HFF-Myc (cell line): ENCODE measurements around the gene ZSWIM6.

ENCODE experiments used
- DNase-seq: peaks from one replicate; pipeline ENCODE4 v3.0.0-alpha.2; 2011; ENCODE audit warnings: low read depth; ENCODE audit errors: extremely low read depth
- H3K4me3 ChIP-seq: replicated peaks from 2 replicates; pipeline ENCODE4 v1.5.1; 2011; ENCODE audit warnings: low read depth, mild to moderate bottlenecking, control low read depth, low read length
- TF ChIP-seq, protein P1 (sequence below): IDR thresholded peaks from 2 replicates; pipeline ENCODE4 v1.5.1; 2012; ENCODE audit warnings: mild to moderate bottlenecking, low read depth, low read length, control low read depth; ENCODE audit errors: missing control alignments

ZSWIM6 gene

DNA sequence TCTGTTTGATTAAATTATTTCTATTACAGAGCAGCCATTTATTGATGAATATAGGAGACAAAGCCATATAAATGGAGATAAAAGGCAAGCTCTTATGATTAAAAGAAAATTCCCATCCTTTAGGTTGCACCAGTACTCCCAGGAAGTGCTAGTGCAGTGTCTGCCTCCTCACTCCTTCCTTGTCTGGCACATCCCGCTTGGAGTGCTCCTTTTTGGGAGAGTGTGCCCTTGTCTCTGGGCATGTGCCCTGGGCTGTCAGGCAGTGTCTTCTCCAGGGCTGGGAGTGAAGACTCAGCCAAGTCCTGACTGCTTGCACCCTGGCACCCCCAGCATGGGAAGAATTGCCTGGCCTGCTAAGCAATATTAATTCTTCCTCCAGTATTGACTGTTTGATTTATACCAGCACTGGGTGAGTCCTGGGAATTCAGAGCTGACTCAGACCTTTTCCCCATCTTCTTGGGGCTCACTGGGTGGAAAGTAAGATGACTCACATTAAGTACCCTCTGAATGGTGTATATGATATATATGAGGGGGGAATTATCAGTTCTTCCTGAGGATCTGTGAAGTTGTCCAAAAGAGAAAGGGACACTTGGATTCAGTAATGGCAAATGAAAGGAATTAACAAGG lies 62.1 kb downstream of the ZSWIM6 start:
- H3K4me3 ChIP-seq: no peak overlapping the region
- TF ChIP-seq, protein P1, sequence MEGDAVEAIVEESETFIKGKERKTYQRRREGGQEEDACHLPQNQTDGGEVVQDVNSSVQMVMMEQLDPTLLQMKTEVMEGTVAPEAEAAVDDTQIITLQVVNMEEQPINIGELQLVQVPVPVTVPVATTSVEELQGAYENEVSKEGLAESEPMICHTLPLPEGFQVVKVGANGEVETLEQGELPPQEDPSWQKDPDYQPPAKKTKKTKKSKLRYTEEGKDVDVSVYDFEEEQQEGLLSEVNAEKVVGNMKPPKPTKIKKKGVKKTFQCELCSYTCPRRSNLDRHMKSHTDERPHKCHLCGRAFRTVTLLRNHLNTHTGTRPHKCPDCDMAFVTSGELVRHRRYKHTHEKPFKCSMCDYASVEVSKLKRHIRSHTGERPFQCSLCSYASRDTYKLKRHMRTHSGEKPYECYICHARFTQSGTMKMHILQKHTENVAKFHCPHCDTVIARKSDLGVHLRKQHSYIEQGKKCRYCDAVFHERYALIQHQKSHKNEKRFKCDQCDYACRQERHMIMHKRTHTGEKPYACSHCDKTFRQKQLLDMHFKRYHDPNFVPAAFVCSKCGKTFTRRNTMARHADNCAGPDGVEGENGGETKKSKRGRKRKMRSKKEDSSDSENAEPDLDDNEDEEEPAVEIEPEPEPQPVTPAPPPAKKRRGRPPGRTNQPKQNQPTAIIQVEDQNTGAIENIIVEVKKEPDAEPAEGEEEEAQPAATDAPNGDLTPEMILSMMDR: no peak
- DNase-seq: no peak

DNA sequence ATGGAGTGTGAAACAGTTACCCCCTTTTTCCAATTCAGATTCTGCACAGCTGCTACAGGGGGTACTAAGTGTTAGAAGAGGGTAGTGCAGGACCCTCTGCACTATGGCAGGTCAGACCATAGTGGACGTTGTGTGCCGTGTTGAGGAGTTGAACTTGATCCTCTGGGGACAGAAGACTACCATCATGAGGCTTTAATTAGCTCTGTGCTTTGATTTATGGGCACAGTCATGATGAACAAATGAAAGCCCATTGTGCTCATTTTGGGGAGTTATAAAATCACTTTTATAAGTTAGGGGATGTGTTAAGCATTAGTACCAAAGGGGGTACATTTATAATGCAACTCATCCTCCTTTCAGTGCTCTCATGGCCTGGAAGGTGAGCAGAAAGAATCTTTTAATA lies 62.7 kb downstream of the ZSWIM6 start:
- TF ChIP-seq, protein P1: no peak
- DNase-seq: no peak
- no peak overlapping the region for H3K4me3 ChIP-seq

DNA sequence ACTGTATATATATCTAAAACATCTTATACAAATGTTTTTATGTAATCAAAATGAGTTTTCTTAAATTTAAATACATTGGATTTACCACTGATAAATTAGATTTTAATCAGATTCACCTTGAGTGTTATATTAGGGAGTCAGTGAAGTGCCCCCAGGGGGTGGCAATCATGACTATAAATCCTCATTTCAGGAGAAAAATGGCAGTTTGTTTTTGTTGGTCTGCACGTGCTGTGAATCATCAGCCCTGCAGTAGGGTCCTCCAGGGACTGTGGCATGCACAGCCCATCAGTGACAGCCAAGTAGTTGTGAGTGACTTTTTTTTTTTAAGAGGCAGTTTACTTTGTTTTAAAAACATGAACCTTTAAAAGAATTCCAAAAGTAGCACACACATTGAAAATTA lies 65.2 kb downstream of the ZSWIM6 start:
- TF ChIP-seq, protein P1: no peak
- no peak overlapping the region for H3K4me3 ChIP-seq
- DNase-seq: no peak

DNA sequence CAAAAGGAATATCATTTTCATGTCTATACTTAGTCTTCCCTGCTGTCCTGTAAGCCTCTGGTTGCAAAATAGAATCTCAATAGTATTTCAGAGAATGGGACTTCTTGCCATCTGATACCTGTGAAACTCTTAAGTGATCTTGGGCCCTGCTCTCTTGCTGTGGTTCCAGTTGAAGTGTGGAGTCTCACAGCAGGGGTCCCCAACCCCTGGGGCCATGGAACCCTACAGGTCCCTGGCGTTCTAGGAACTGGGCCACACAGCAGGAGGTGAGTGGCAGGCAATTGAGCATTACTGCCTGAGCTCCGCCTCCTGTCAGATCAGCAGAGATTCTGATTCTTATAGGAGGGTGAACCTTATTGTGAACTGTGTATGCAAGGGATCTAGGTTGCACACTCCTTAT lies 65.9 kb downstream of the ZSWIM6 start:
- H3K4me3 ChIP-seq: no peak overlapping the region
- TF ChIP-seq, protein P1: no peak
- DNase-seq: no peak

DNA sequence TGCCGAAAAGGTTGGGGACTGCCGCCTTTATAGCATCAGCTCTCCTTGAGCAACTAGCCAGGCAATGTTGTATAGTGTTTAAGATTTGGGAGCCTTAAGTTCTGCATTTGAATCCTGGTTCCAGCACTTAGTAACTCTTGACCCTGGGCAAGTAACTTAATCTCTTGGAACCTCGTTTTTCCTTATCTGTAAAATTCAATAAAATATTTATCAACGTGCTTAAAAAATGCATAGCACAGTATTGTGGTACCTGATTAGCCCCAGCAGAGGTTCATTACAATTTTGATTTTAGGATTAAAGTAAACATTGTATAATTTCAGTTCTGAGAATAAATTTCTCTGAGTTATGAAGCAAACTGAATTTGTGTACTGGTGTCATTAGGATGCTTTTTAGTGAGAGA lies 66.4 kb downstream of the ZSWIM6 start:
- TF ChIP-seq, protein P1: no peak
- DNase-seq: no peak
- no peak overlapping the region for H3K4me3 ChIP-seq

- H3K4me3 ChIP-seq: no peak overlapping the region
- TF ChIP-seq, protein P1: no peak
Observed at GRCh38 chr5:61399679-61400078, 67.6 kb downstream of the ZSWIM6 start.

GRCh38 chr5:61401726-61402125 lies 69.7 kb downstream of the ZSWIM6 start:
- no peak overlapping the region for H3K4me3 ChIP-seq
- no peak for DNase-seq
- TF ChIP-seq, protein P1: no peak

More at GRCh38 chr5:61399679-61400078, 67.6 kb downstream of the ZSWIM6 start:
- no peak for DNase-seq
